Stimulated activated CD8-positive, alpha-beta memory T cell treated with anti-CD3 and anti-CD28 coated beads, Interleukin-4, amount 100 ng/mL, for 48 hours (primary cell): Measurements from ENCODE around the gene COG1.
"Not testable (repeated sequence)": the region's sequence is repeated elsewhere in the genome, so short reads cannot be mapped to it uniquely, and the experiment has no call there.

ENCODE experiments used
- DNase-seq: peaks from one replicate; pipeline ENCODE4 v3.0.0-alpha.2; 2020

Gene COG1

GRCh38 chr17:73192894-73193701, at the start of gene COG1:
COG1 (plus strand) TSS chr17:73193055; CDS start chr17:73193070, 15 bp downstream.
- peak; percentile 90 for DNase-seq

GRCh38 chr17:73144209-73144608, 48.6 kb upstream of the COG1 start:
- not testable (repeated sequence) for DNase-seq

GRCh38 chr17:73145641-73146040, 47.2 kb upstream of the COG1 start:
- no peak for DNase-seq

GRCh38 chr17:73147791-73148190, 45.1 kb upstream of the COG1 start:
- DNase-seq, result not testable (repeated sequence)

GRCh38 chr17:73148540-73149334, 44.1 kb upstream of the COG1 start:
- DNase-seq, result no peak

GRCh38 chr17:73150622-73151300, 42.1 kb upstream of the COG1 start:
- not testable (repeated sequence) for DNase-seq

- DNase-seq, result no peak
Measured at GRCh38 chr17:73151916-73152632, 40.8 kb upstream of the COG1 start.

- DNase-seq, result no peak
Measured at GRCh38 chr17:73155410-73156165, 37.3 kb upstream of the COG1 start.

- peak; percentile 77 for DNase-seq
Measured at GRCh38 chr17:73156166-73156840, 36.6 kb upstream of the COG1 start.

- DNase-seq, result no peak
Measured at GRCh38 chr17:73156887-73157520, 35.9 kb upstream of the COG1 start.

GRCh38 chr17:73157521-73157890, 35.3 kb upstream of the COG1 start:
- no peak for DNase-seq

GRCh38 chr17:73158133-73158532, 34.7 kb upstream of the COG1 start:
- DNase-seq, result no peak

GRCh38 chr17:73160980-73161630, 31.8 kb upstream of the COG1 start:
- no peak for DNase-seq

- DNase-seq, result no peak
Measured at GRCh38 chr17:73163043-73163442, 29.8 kb upstream of the COG1 start.

GRCh38 chr17:73165616-73166404, 27.0 kb upstream of the COG1 start:
- DNase-seq, result no peak

GRCh38 chr17:73166731-73167581, 25.9 kb upstream of the COG1 start:
- DNase-seq, result no peak

GRCh38 chr17:73168667-73169066, 24.2 kb upstream of the COG1 start:
- no peak for DNase-seq

GRCh38 chr17:73170324-73170723, 22.5 kb upstream of the COG1 start:
- DNase-seq, result no peak

- no peak for DNase-seq
Measured at GRCh38 chr17:73172252-73172651, 20.6 kb upstream of the COG1 start.
